K562 (cell line): Measurements from ENCODE around the gene UGT2B17.
"Not testable (repeated sequence)": the region's sequence is repeated elsewhere in the genome, so short reads cannot be mapped to it uniquely, and the experiment has no call there.

Source experiments
- BHLHE40 ChIP-seq: IDR thresholded peaks from 2 replicates; pipeline ENCODE4 v1.6.1; 2011; ENCODE audit warnings: low read length, improper control_type of control experiment
- EP300 ChIP-seq: IDR thresholded peaks from 2 replicates; pipeline ENCODE4 v1.6.1; 2012; ENCODE audit warnings: low read length, improper control_type of control experiment
- EZH2 ChIP-seq: IDR thresholded peaks from 2 replicates; pipeline ENCODE4 v1.6.1; 2012; ENCODE audit warnings: low read depth, mild to moderate bottlenecking, inconsistent platforms, low read length, borderline replicate concordance
- MEF2A ChIP-seq: IDR thresholded peaks from 2 replicates; pipeline ENCODE4 v1.6.1; 2011; ENCODE audit warnings: low read depth, mild to moderate bottlenecking, low read length, moderate library complexity; ENCODE audit not compliant: control insufficient read depth
- NFE2L1 ChIP-seq: fragments of 450-650 bp; IDR thresholded peaks from 2 replicates; pipeline ENCODE4 v1.6.1; 2016; ENCODE audit warnings: missing genetic modification characterization, low read depth, mild to moderate bottlenecking, missing compliant biosample characterization, moderate library complexity, borderline replicate concordance
- SIN3A ChIP-seq, 2 experiments: fragments of 150-350 bp in 1 of 2; IDR thresholded peaks; 2 replicates each; pipeline ENCODE4 v1.6.1; 2011 to 2016; ENCODE audit warnings: borderline replicate concordance in 2 of 2, low read depth in 2 of 2, low read length in 2 of 2, mild to moderate bottlenecking in 2 of 2, moderate library complexity in 2 of 2; ENCODE audit not compliant: control insufficient read depth in 1 of 2
- SMARCE1 ChIP-seq: fragments of 450-650 bp; IDR thresholded peaks from 2 replicates; pipeline ENCODE4 v1.7.1; 2016; ENCODE audit warnings: mild to moderate bottlenecking
- TF ChIP-seq, protein P1 (sequence below): sonication (generic); formaldehyde crosslinking; IDR thresholded peaks from 2 replicates; pipeline ENCODE4 v1.9.0; 2022; ENCODE audit warnings: mild to moderate bottlenecking, missing genetic modification reagents
- TF ChIP-seq, protein P2 (sequence below): fragments of 250-450 bp; sonication (Bioruptor Pico); IDR thresholded peaks from 2 replicates; pipeline ENCODE4 v1.8.0; 2022; ENCODE audit warnings: moderate library complexity, mild to moderate bottlenecking, inconsistent platforms

DNA sequence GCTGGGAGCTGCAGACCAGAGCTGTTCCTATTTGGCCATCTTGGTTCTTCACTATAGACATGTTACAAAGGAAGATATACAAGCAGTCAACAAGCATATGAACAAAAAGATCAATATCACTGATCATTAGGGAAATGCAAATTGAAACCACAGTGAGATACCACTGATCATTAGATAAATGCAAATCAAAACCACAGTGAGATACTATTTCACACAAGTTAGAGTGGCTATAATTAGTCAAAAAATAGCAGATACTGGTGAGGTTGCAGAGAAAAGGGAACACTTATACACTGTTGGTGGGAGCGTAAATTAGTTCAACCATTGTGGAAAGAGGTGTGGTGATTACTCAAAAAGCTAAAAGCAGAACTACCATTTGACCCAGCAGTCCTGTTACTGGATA is 70.7 kb downstream of the UGT2B17 start:
- TF ChIP-seq NFE2L1 (tag); BHLHE40; SMARCE1; EP300; SIN3A (IDR thresholded peaks at IDR 0.05; ENCODE audit: borderline replicate concordance in 2 of 2, control insufficient read depth in 1 of 2, low read depth in 2 of 2, low read length in 2 of 2); MEF2A; EZH2: not testable (repeated sequence)
- TF ChIP-seq, protein P1, sequence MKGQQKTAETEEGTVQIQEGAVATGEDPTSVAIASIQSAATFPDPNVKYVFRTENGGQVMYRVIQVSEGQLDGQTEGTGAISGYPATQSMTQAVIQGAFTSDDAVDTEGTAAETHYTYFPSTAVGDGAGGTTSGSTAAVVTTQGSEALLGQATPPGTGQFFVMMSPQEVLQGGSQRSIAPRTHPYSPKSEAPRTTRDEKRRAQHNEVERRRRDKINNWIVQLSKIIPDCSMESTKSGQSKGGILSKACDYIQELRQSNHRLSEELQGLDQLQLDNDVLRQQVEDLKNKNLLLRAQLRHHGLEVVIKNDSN (CRISPR knock-in tag) = not testable (repeated sequence)
- TF ChIP-seq, protein P2, sequence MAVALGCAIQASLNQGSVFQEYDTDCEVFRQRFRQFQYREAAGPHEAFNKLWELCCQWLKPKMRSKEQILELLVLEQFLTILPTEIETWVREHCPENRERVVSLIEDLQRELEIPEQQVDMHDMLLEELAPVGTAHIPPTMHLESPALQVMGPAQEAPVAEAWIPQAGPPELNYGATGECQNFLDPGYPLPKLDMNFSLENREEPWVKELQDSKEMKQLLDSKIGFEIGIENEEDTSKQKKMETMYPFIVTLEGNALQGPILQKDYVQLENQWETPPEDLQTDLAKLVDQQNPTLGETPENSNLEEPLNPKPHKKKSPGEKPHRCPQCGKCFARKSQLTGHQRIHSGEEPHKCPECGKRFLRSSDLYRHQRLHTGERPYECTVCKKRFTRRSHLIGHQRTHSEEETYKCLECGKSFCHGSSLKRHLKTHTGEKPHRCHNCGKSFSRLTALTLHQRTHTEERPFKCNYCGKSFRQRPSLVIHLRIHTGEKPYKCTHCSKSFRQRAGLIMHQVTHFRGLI (CRISPR knock-in tag) = not testable (repeated sequence)
